ENCODE data around the gene INTS4. TPM values are rescaled to one million over a fixed set of nuclear protein-coding genes. Genes with fewer than 3 reads are reported as not detected.

The INTS4 gene
- total and polyA plus RNA-seq, 2 experiments from 2014 or later, result 24.6 to 47.6 TPM

- H3K9me3 Mint-ChIP-seq, result no peaks in the 10 kb centered on the region
- peaks cover 4% of the 10 kb centered on the region for H3K27me3 Mint-ChIP-seq (ENCODE audit: insufficient read depth, low read depth, poor library complexity)
- Histone ChIP-seq H3K27ac (ENCODE audit: low read depth) (no peak overlapping the region), H3K4me2 (no peak overlapping the region), H4K20me1 (replicated peaks; ENCODE audit: insufficient read depth) (no peaks in the 10 kb centered on the region), H3F3A (replicated peaks; ENCODE audit: low read depth) (no peaks in the 10 kb centered on the region), H3K79me2 (replicated peaks; ENCODE audit: insufficient read depth) (no peaks in the 10 kb centered on the region), H3K9me2 (ENCODE audit: insufficient read depth) (peaks cover 6% of the 10 kb centered on the region; the same call in 1 of the 2 replicates), H2AFZ (no peak overlapping the region), H3K36me3 (ENCODE audit: insufficient read depth) (no peaks in the 10 kb centered on the region), H3K27me3 (ENCODE audit: insufficient read depth) (no peaks in the 10 kb centered on the region), H3K4me3 (no peak overlapping the region), H3K4me1 (ENCODE audit: insufficient read depth) (peaks cover 3% of the 10 kb centered on the region)
- H3K4me1 Mint-ChIP-seq, result peaks cover 19% of the 10 kb centered on the region
- ATAC-seq (no peak), DNase-seq (ENCODE audit: low spot score) (no peak)
- H3K36me3 Mint-ChIP-seq (ENCODE audit: low read depth), result no peaks in the 10 kb centered on the region
- TF ChIP-seq ZNF114 (CRISPR knock-in tag; IDR thresholded peaks at IDR 0.05) (no peak), ZNF331 (CRISPR knock-in tag; IDR thresholded peaks at IDR 0.05; ENCODE audit: low read depth) (no peak), JUNB (IDR thresholded peaks at IDR 0.05; ENCODE audit: unreplicated experiment) (no peak), POLR2AphosphoS5 (IDR thresholded peaks at IDR 0.05; ENCODE audit: low read depth) (no peak), ZNF462 (CRISPR knock-in tag; IDR thresholded peaks at IDR 0.05) (no peak), STAT1 (IDR thresholded peaks at IDR 0.05; ENCODE audit: unreplicated experiment) (no peak), EZH2 (IDR thresholded peaks at IDR 0.05; ENCODE audit: low read depth, unreplicated experiment) (no peak), NANOG (IDR thresholded peaks at IDR 0.05; ENCODE audit: borderline replicate concordance) (no peak), EZH2phosphoT487 (IDR thresholded peaks at IDR 0.05; ENCODE audit: unreplicated experiment) (no peak), CREB1 (CRISPR knock-in tag; IDR thresholded peaks at IDR 0.05; ENCODE audit: low read depth) (no peak)
- TF ChIP-seq, protein P1, sequence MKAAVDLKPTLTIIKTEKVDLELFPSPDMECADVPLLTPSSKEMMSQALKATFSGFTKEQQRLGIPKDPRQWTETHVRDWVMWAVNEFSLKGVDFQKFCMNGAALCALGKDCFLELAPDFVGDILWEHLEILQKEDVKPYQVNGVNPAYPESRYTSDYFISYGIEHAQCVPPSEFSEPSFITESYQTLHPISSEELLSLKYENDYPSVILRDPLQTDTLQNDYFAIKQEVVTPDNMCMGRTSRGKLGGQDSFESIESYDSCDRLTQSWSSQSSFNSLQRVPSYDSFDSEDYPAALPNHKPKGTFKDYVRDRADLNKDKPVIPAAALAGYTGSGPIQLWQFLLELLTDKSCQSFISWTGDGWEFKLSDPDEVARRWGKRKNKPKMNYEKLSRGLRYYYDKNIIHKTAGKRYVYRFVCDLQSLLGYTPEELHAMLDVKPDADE (IDR thresholded peaks at IDR 0.05), result no peak
- TF ChIP-seq, protein P2, sequence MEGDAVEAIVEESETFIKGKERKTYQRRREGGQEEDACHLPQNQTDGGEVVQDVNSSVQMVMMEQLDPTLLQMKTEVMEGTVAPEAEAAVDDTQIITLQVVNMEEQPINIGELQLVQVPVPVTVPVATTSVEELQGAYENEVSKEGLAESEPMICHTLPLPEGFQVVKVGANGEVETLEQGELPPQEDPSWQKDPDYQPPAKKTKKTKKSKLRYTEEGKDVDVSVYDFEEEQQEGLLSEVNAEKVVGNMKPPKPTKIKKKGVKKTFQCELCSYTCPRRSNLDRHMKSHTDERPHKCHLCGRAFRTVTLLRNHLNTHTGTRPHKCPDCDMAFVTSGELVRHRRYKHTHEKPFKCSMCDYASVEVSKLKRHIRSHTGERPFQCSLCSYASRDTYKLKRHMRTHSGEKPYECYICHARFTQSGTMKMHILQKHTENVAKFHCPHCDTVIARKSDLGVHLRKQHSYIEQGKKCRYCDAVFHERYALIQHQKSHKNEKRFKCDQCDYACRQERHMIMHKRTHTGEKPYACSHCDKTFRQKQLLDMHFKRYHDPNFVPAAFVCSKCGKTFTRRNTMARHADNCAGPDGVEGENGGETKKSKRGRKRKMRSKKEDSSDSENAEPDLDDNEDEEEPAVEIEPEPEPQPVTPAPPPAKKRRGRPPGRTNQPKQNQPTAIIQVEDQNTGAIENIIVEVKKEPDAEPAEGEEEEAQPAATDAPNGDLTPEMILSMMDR (conservative IDR thresholded peaks at IDR 0.05; ENCODE audit: low read depth in 2 of 2), result no peak
- TF ChIP-seq, protein P3, sequence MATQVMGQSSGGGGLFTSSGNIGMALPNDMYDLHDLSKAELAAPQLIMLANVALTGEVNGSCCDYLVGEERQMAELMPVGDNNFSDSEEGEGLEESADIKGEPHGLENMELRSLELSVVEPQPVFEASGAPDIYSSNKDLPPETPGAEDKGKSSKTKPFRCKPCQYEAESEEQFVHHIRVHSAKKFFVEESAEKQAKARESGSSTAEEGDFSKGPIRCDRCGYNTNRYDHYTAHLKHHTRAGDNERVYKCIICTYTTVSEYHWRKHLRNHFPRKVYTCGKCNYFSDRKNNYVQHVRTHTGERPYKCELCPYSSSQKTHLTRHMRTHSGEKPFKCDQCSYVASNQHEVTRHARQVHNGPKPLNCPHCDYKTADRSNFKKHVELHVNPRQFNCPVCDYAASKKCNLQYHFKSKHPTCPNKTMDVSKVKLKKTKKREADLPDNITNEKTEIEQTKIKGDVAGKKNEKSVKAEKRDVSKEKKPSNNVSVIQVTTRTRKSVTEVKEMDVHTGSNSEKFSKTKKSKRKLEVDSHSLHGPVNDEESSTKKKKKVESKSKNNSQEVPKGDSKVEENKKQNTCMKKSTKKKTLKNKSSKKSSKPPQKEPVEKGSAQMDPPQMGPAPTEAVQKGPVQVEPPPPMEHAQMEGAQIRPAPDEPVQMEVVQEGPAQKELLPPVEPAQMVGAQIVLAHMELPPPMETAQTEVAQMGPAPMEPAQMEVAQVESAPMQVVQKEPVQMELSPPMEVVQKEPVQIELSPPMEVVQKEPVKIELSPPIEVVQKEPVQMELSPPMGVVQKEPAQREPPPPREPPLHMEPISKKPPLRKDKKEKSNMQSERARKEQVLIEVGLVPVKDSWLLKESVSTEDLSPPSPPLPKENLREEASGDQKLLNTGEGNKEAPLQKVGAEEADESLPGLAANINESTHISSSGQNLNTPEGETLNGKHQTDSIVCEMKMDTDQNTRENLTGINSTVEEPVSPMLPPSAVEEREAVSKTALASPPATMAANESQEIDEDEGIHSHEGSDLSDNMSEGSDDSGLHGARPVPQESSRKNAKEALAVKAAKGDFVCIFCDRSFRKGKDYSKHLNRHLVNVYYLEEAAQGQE (IDR thresholded peaks at IDR 0.05; ENCODE audit: unreplicated experiment), result no peak
- no peak overlapping the region for H3K4me3 Mint-ChIP-seq
- no peak overlapping the region for H3K27ac Mint-ChIP-seq
Measured at GRCh38 chr11:78038697-78039313, 44.3 kb upstream of the INTS4 start.

Measured in GM23338 (cell line).